GM19025 (cell line): ENCODE data around the gene NDRG4.
A peak's percentile ranks its signal among the peaks of the same experiment; 100 is the strongest.
"Not testable (repeated sequence)": the region's sequence is repeated elsewhere in the genome, so short reads cannot be mapped to it uniquely, and the experiment has no call there.

Source experiments
- ATAC-seq: cut with Tn5 transposase; IDR thresholded peaks from one replicate; pipeline ENCODE4 v1.9.1; 2021; ENCODE audit warnings: mild to moderate bottlenecking, low read depth, moderate library complexity; ENCODE audit not compliant: unreplicated experiment

Gene NDRG4

DNA sequence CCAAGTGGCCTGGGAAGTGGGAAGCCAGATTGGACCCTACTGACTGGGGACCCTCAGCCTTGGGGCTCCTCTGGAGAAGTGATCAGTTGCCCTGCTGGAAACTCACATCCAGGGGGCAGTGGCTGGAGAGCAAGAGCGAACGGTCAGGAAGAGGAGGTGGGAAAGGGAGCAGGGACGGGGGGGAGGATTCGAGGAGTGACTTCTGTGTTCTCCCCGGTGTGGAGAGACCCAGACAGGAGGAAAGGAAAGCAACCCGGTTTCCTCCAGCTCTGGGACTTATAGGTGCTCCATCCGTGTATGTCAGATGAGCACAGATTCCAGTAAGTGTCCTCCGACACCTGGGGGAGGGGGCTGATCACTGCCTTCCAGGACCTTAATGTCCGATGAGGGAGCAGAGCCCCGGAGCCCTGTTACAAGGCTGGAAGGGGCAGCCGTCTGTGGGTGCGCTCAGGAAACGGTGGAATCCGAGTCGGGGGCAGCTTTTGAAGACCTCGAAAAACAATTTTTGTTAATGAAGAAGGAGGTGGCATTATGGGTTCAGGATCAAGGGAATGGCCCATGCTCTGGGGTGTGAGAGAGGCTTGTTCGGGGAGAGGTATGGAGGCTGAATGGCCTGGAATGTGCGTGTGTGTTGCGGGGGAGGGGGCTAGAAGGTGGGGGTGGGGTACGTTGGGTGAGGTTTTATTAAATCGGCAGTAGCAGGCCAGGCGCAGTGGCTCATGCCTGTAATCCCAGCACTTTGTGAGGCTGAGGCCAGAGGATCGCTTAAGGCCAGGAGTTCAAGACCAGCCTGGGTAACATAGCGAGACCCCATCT lies 34.8 kb upstream of the NDRG4 start:
- no peak for ATAC-seq

DNA sequence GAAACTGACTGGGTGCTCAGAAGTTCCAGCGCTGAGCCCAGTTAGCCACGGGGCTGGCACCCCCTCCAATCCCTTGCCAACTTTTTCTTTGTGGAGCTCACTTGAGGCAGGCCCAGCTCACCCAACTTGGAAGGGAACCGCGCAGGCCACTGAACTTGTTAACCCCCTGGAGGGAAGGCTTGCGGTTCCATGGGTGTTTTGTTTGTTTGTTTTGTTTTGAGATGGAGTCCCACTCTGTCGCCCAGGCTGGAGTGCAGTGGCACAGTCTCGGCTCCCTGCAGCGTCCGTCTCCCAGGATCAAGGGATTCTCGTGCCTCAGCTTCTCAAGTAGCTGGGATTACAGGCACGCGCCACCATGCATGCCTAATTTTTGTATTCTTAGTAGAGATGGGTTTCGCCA lies 34.1 kb upstream of the NDRG4 start:
- ATAC-seq: no peak

DNA sequence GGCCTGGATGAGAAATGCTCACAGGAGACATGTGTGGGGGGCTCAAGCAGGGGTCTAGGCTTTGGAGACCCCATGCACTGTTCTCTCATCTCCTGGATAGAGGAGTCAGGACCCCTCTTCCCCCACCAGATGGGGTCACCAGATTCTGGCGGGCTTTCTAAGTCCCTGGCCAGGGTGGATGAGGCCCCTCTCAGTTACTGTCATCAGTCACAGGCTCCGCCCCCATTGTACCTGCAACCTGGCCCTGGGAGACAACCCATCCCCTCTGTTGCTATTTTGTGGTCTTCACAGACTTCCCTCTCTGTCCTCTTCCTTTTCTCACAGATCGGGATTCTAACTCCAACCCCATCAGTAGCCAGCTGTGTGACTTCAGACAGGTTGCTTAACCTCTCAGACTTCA lies 33.5 kb upstream of the NDRG4 start:
- ATAC-seq: no peak

DNA sequence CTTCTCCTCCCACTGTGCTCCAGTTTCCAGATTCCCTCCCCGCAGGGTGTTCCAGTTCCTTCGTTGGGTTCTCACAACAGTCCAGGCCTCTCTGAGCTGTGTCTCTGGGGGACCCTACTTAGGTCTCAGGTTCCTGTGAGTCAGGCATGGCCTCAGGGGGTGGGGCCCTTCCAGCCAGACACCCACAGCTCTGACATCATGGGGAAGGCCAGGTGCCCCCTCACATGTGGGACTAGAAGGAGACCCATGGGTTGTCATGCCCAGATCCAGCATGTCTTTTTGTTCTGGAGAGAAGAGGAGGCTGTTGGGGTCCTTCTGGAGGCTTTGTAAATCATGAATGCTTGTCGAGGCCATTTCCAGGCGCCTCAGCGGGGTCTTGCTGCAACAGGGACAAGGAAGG lies 32.0 kb upstream of the NDRG4 start:
- no peak for ATAC-seq

DNA sequence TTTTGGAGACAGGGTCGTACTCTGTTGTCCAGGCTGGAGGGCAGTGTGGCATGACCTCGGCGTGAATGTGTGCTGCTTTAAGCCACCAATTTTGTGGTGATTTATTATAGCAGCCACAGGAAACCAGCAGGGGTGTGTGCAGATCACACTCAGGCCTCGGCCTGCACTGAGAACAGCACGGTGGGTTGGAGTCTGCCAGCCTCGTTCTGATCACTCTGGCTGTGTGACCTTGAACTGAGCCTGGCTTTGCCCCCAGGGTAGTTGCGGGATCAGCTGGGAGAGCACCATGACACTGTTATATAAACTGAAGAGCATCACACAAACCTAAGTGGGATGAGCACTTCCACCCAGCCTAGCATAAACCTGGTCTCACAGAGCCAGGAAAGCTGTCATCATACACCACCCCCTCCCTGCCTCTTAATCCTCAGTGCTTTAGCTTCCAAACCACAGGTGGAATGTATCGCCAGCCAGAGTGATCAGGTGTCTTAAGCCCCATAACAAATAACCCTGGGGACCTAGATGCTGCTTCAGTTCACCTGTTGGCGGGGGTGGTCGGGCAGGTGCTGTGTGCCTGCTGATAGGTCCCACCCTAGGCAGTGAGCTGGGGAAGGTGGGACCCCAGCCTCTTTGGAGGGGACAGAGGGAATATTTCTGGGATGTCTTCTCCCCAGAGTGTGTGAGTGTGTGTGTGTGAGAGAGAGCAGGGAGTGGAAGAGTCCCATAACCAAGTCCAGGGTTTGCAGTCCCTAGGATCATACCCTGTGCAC lies 28.6 kb upstream of the NDRG4 start:
- no peak for ATAC-seq

DNA sequence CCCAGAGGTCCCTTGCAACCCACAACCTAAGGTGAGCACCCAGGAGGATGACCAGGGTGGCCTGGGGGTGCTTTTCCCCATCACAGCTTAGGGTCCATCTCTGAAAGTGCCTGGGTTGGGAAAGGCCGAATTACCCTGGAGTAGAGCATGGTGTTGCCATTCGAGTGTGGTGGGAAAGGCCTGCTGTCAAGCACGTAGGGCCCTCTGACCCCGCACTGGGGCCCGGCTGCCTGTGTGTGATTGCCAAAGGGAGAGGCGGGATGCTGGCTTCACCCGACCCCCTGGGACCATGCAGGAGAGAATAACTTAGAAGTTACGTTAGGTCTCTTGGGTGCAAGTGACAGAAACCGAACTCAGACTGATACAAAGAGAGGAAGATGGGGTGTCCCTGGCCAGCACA lies 27.7 kb upstream of the NDRG4 start:
- ATAC-seq: no peak

DNA sequence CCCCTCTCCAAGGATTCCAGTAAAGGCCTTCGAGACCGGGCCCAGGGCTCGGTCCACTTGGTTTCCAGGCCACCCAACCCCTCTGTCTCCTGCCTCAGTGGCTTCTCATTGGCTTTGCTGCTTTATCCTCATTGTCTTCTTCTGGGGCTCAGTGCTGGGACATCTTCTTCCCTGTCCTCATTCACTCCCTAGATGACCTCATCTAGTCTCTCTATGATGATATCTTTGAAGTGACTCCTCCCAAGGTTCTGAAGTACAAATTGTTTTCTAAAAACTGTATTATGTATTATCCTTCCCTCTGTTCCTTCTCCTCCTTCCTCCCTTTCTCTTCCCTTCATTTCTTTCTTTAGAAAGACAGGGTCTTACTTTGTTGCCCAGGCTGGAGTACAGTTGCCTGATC lies 27.1 kb upstream of the NDRG4 start:
- no peak for ATAC-seq

DNA sequence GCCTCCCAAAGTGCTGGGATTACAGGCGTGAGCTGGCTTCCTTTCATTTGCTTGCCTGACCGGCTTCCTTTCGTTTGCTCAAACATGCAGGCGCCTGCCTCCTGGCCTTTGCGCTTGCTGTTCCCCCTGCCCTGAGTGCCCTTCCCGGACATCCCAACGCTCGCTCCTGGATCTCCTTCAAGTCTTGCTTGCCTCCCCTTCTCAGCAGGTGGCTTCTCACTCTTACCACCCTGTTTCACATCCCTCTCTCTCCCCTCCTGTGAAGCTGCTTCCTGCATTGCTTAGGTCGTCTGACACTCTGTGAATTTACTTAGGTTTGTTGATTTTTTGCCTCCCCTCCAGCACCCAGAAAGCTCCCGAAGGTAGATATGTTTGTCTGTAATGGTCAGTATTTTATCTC lies 25.6 kb upstream of the NDRG4 start:
- ATAC-seq: no peak

DNA sequence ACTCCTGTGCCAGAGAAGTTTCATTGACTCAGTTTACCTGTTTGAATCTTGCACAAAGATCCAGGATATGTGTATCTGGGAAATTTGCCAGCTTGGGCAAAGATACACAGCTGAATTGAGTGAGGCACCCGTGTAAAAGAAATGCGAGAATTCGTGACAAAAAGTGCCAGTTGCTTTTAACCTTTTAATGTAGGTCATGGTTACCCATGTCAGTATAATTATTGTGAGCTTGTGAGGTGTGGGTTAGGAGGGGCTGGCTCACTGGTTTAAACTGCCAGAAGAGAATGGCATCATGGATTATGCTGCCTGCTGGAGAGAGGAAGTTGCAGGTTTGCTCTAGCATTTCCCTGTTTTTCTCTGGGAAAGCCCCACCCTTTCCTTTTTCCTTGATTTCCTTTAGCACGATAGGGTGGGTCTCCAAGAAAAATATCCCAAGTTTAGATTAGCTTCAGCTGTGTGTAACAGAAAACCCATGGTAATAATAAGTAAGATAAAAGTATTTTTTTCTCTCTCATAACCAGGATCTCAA lies 24.8 kb upstream of the NDRG4 start:
- no peak for ATAC-seq

DNA sequence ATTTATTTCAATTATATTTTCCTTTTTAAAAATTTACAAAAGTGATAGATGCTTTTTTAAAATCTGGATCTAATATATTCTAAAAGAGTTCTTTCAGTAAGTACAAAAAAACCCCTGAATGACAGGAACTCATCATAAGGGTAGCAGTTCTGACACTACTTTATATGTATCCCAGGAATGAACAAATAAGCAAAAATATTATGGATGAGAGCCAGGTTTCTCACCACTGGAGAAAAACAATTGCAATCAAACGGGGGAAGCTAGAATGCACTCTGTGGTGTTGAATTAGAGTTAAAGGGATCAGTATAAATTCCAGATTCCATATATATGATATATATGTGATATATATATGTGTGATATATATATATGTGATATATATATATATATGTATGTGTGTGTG lies 23.2 kb upstream of the NDRG4 start:
- no peak for ATAC-seq

DNA sequence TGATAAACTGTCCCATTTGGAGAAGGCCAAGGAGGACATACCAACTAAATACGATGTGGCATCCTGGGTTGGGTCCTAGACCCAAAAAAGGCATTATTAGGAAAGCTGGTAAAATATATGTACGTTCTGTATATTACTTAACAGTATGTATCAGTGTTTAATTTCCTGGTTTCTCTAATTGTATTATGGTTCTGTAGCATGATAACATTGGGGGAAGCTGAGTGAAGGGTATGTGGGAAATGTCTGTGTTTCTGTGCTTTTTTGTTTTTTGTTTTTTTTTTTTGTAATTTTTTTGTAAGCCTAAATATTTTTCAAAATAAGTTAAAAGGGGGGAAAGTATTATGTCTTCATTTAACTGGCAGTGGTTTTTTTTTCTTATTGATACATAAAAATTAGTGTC lies 21.5 kb upstream of the NDRG4 start:
- no peak for ATAC-seq

DNA sequence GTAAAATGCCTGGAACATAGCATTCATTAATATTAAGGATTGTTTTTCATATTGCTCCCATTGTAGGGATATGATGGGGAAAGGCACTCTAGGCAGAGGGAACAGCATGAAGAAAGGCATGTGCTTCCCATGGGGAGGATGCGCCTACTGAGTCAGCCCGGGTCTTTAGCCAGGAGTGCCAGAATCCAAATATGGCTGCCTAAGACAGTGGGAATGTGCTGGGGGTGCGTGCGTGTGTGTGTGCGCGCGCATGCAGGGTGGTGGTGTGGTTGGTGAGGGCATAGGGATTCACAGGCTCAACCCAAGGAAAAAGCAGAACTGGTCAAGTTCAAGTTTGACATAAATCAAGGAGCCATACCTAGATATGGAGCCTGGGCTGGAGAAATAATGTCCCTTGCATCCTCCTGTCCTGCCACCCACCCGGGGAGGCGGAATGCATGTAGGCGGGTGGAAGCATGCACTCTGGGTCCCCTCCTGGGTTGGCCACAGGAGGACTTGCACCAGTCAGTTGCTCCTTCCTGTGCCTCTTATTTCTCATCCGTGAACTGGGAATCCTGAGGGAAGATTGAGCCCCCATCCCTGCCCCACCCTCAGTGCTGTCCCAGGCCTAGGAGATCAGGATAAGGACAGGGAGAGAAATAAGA lies 18.6 kb upstream of the NDRG4 start:
- no peak for ATAC-seq

DNA sequence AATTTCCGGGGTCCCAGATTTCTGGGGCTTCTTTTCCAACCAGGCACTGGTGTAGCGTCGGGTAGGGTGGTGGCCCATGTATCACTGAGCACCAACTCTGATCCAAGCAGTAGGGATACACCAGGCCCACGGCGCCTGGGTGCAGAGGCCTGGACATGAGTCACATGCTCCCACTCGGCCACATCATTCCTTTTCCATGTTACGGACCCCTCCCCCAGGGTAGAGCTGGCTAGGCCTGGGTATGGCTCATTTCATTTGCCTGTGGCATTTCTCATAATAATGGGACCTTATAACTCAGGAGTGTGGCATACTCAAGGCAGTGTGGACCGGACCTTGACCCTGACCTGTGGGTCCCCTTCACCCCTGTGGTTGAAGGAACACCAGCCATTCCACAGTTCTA lies 18.0 kb upstream of the NDRG4 start:
- ATAC-seq: no peak

DNA sequence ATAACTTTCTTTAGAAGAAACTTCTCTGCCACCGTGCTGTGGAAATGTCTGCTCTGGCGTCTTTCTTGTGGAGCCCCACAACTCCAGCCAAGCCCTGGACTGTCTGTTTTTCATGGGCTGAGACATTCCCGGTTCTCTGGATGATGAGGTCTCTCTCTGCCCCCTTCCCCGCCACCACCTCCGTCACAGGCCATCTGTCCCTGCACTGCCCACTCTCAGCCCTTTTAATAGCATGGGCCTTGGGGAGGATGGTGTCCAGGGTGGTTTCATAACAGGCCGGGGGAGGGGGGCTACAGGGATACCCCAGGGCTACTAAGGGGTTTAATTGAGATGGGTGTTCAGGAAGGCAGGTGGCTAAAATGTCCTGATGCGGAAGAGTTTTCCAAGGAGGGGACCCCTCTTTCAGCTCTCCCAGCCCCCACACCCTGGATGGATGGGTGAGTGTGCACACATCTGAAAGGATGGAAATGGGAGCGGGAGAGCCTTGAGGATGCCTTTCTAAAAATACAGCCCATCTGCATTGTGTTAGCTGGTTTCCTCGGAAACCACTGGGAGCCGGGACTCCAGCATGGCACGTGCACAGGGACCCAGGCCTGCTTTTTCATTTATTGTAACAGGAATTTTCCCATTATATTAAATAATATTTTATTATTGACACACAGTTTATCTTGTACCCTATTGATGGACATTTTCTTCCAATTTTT lies 14.6 kb upstream of the NDRG4 start:
- ATAC-seq: no peak

DNA sequence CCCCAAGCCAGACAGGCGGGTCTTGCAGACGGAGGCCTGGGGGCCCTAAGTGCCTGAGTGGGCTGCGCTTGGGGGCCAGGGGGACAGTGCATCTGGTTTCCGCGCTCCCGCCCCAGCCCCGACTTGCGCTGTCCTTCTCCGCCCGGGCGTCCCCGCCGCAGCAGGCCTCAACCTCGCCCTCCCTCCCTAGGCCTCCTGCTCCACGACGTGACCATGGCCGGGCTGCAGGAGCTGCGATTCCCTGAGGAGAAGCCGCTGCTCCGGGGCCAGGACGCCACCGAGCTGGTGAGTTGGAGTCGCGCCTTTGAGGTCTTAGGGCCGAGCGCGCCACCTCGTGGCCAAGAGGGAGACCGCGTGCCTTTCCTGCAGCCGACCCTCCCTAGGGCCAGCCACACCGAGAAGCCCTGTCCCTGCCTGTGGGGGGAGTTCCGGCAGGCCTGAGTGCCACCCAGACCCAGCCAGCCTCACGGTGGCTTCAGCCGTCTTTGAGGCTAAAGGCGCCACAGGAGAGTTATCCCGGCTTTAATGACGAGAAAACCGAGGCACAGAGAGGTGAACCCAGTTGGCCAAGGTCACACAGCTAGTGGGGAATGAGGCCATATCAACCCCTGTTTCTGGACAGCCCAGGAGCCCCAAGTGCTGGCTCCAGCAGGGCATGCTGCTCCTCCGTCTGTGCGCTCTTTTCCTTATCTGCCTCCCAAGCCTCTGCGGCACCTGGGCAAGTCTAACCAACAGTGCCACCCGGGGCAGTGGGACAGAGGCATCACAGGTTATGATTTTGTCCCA lies 12.2 kb upstream of the NDRG4 start:
- ATAC-seq: peak; percentile 65

DNA sequence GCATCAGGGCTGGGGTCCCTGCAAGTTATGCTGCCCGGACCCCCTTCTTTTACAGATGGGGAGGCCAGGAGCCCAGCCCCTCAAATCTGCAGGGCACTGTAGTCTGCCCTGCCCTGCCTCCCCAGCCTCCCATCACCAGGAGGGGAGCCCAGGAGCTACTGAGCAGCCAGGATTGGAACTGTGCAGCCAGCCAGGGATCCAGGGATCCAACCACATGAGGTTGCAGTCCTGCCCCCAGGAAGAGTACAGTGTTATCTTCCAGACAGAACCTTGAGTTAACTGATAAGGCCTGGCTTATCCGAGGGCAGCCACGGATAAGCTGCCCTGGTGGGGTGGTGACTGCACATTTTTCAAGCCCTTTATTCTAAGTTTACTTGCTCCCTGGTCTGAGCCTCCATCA lies 11.4 kb upstream of the NDRG4 start:
- no peak for ATAC-seq

DNA sequence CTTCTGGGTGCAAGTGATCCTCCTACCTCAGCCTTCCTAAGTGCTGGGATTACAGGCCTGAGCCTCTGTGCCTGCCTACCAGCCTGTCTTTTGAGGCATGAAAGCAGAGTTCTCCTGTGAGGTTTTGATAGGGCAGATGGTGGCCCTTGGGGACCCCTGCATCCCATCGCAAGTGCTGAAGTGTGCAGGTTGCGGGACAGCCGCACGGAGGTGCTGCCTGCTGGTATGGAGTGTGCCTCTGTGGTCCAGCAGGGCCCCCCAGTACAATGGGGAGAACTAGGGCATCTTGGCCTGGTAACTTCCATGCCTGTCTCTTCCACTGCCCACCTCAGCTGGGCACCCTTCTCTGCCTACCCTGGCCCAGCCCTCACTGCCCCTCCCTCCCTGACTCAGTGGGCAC lies 9.9 kb upstream of the NDRG4 start:
- no peak for ATAC-seq

DNA sequence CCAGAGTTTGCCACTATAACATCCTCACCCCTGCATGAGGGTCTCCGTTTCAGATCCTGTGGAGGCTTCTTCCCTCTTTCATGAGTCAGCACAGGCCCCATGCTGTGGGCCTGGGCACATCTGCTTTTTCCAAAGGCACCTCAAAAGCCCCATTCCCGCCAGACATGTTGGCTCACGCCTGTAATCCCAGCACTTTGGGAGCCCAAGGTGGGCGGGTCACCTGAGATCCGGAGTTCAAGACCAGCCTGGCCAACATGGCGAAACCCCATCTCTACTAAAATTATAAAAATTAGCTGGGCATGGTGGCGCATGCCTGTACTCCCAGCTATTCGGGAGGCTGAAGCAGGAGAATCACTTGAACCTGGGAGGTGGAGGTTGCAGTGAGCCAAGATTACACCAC lies 9.4 kb upstream of the NDRG4 start:
- ATAC-seq: not testable (repeated sequence)

DNA sequence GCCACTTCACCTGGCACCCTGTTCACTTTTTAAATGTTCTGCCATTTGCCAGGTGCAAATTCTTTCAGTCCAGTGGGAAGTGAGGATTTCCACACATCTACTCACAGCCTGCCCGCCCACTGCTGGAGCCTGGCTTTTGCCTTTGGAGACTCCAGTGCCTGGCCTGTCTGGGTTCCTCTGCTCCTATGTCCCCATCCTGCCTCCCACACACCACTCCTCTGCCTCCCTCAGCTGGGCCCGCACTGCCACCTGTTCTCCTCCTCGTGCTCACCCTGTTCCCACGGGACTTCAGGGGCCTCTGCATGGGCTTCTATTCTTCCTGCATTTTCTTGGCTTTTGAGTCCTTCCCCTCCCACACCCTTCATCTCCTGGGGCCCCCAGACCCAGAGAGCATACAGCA lies 7.9 kb upstream of the NDRG4 start:
- ATAC-seq: no peak

DNA sequence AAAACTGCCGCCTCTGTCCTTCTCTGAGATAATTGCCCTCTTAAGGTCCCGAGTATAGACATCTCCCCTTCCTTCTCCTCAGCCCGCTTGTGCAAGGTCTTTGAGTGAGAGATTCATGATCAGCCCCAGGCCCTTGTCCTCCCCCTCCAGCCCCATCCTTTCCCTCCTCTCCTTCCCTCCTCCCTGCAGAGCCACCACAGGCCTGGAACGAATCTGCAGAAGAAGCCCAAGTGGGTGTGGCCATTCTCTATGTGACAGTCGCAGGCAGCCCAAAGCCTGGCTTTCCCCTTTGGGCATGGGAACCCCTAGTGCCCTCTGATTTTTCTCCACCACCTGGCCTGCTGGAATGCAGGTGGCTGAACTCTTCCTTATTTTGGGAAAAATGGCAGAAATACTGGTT lies 7.2 kb upstream of the NDRG4 start:
- no peak for ATAC-seq
